ENCODE measurements around the gene MT4.

Gene MT4

GRCh38 chr16:56607109-56607618 lies 42.3 kb downstream of the MT4 start:
- H3K4me3 ChIP-seq (ENCODE audit: low read length) = no peak overlapping the region
- no peak overlapping the region for H3K9ac ChIP-seq (ENCODE audit: low read length)
- DNase-seq = no peak

GRCh38 chr16:56607675-56608042 lies 42.8 kb downstream of the MT4 start:
- no peaks in the 10 kb centered on the region for H4K20me1 ChIP-seq (ENCODE audit: insufficient read depth, low read length)
- DNase-seq = no peak
- H3K9me3 ChIP-seq (replicated peaks; ENCODE audit: insufficient read depth, low read length) = no peaks in the 10 kb centered on the region
- H3K4me3 ChIP-seq (ENCODE audit: low read length) = no peak overlapping the region
- no peak overlapping the region for H3K27ac ChIP-seq (ENCODE audit: low read length)
- peaks cover 18% of the 10 kb centered on the region for H3K27me3 ChIP-seq (replicated peaks; ENCODE audit: insufficient read depth, low read length)
- H2AFZ ChIP-seq (ENCODE audit: low read length) = peak overlapping the region; percentile 66
- peaks cover 19% of the 10 kb centered on the region for H3K4me1 ChIP-seq (ENCODE audit: low read length)
- H3K36me3 ChIP-seq (replicated peaks; ENCODE audit: insufficient read depth, low read length) = no peaks in the 10 kb centered on the region
- TF ChIP-seq EZH2 (optimal IDR thresholded peaks at IDR 0.05; ENCODE audit: low read depth, low read length) (no peak), EZH2phosphoT487 (IDR thresholded peaks at IDR 0.05; ENCODE audit: low read length) (no peak), CTCF (IDR thresholded peaks at IDR 0.05; ENCODE audit: low read length) (no peak)
- H3K4me2 ChIP-seq (ENCODE audit: low read depth, low read length) = peak overlapping the region; percentile 100; the same call in 1 of the 2 replicates
- H3F3A ChIP-seq (ENCODE audit: insufficient read depth, low read length) = peaks cover 16% of the 10 kb centered on the region
- no peaks in the 10 kb centered on the region for H3K79me2 ChIP-seq (ENCODE audit: low read length)
- no peaks in the 10 kb centered on the region for H3K9me2 ChIP-seq (replicated peaks; ENCODE audit: insufficient read depth, low read length)
- no peak overlapping the region for H3K9ac ChIP-seq (ENCODE audit: low read length)

More at GRCh38 chr16:56607109-56607618, 42.3 kb downstream of the MT4 start:
- Histone ChIP-seq H3K27me3 (replicated peaks; ENCODE audit: insufficient read depth, low read length) (peaks cover 19% of the 10 kb centered on the region), H3K4me1 (ENCODE audit: low read length) (peaks cover 19% of the 10 kb centered on the region), H3K4me2 (ENCODE audit: low read depth, low read length) (no peak overlapping the region), H3K36me3 (replicated peaks; ENCODE audit: insufficient read depth, low read length) (no peaks in the 10 kb centered on the region), H3K79me2 (ENCODE audit: low read length) (no peaks in the 10 kb centered on the region), H3F3A (ENCODE audit: insufficient read depth, low read length) (peaks cover 16% of the 10 kb centered on the region), H4K20me1 (ENCODE audit: insufficient read depth, low read length) (no peaks in the 10 kb centered on the region), H2AFZ (ENCODE audit: low read length) (no peak overlapping the region), H3K9me3 (replicated peaks; ENCODE audit: insufficient read depth, low read length) (no peaks in the 10 kb centered on the region), H3K9me2 (replicated peaks; ENCODE audit: insufficient read depth, low read length) (no peaks in the 10 kb centered on the region), H3K27ac (ENCODE audit: low read length) (no peak overlapping the region)
- TF ChIP-seq EZH2 (optimal IDR thresholded peaks at IDR 0.05; ENCODE audit: low read depth, low read length) (no peak), EZH2phosphoT487 (IDR thresholded peaks at IDR 0.05; ENCODE audit: low read length) (no peak), CTCF (IDR thresholded peaks at IDR 0.05; ENCODE audit: low read length) (no peak)

DNA sequence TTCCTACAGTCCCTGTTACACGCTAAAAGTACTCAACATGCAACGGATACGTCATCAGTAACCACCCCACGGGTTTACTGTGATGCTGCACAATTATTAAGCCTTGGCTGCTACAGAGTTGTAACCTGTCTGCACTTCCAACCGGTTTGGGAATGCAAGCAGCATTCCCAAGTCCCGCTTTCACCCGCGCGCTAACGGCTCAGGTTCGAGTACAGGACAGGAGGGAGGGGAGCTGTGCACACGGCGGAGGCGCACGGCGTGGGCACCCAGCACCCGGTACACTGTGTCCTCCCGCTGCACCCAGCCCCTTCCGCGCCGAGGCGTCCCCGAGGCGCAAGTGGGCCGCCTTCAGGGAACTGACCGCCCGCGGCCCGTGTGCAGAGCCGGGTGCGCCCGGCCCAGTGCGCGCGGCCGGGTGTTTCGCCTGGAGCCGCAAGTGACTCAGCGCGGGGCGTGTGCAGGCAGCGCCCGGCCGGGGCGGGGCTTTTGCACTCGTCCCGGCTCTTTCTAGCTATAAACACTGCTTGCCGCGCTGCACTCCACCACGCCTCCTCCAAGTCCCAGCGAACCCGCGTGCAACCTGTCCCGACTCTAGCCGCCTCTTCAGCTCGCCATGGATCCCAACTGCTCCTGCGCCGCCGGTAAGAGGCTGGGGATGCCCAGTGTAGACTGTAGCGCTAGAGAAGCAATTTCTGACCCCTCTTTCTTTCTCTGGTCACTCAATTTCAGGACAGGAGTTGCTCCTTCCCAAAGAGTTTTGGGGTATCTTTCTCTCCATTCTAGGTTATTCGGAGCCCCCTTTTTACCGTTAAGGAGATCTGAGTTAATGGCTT lies 43.4 kb downstream of the MT4 start, which contains the start of gene MT2A:
TSS of gene MT2A (plus strand) at position 542 of the 833 bp plus-strand sequence. CDS start at position 614, 72 bp downstream.
- Histone ChIP-seq H4K20me1 (ENCODE audit: insufficient read depth, low read length) (no peaks in the 10 kb centered on the region), H3K9me2 (replicated peaks; ENCODE audit: insufficient read depth, low read length) (no peaks in the 10 kb centered on the region), H3K27me3 (replicated peaks; ENCODE audit: insufficient read depth, low read length) (peaks cover 18% of the 10 kb centered on the region), H3K9me3 (replicated peaks; ENCODE audit: insufficient read depth, low read length) (no peaks in the 10 kb centered on the region), H3K79me2 (ENCODE audit: low read length) (no peaks in the 10 kb centered on the region), H3K27ac (ENCODE audit: low read length) (no peak within 1 kb of the TSS), H2AFZ (ENCODE audit: low read length) (peak within 1 kb of the TSS; percentile 87), H3K4me2 (ENCODE audit: low read depth, low read length) (peak within 1 kb of the TSS; percentile 100), H3K9ac (ENCODE audit: low read length) (peak within 1 kb of the TSS; percentile 17; the same call in 1 of the 2 replicates), H3K36me3 (replicated peaks; ENCODE audit: insufficient read depth, low read length) (no peaks in the 10 kb centered on the region), H3K4me3 (ENCODE audit: low read length) (peak within 1 kb of the TSS; percentile 71), H3K4me1 (ENCODE audit: low read length) (peaks cover 19% of the 10 kb centered on the region), H3F3A (ENCODE audit: insufficient read depth, low read length) (peaks cover 16% of the 10 kb centered on the region)
- TF ChIP-seq EZH2 (optimal IDR thresholded peaks at IDR 0.05; ENCODE audit: low read depth, low read length) = no peak
- no peak for TF ChIP-seq CTCF (IDR thresholded peaks at IDR 0.05; ENCODE audit: low read length)
- TF ChIP-seq EZH2phosphoT487 (IDR thresholded peaks at IDR 0.05; ENCODE audit: low read length) = no peak
- peak; percentile 94 for DNase-seq

Measured in MM.1S (cell line).